ENCODE measurements around the gene CASP2. TPM values are rescaled to one million over a fixed set of nuclear protein-coding genes. Genes with fewer than 3 reads are reported as not detected.

The CASP2 gene
- total RNA-seq, 2 donors from 2014 or later, result 29.9 to 39.4 TPM

DNA sequence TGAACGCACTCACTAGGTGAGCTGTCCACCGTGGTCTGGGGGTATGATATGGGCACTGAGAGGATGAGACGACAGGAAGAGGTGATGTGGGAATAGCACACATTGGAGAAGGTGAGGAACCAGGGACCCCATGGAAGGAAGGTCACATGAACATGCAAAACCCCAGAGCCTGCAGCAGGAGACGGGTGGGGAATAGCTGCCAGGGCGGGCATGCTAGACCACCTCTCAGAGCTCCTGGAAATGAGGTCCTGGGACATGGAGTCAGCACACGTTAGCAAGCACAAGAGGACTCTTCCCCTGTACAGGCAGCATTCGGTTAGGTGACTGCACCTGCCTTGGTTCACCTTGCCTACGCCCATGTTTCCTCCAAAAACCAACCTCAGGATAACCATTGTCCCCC is 66.2 kb downstream of the CASP2 start:
- intact Hi-C loops (cut with DNase I, micrococcal nuclease), result no loop called here
- ATAC-seq, result no peak
- no peak for DNase-seq

- ATAC-seq, result no peak
- no peak for DNase-seq
- intact Hi-C loops (cut with DNase I, micrococcal nuclease), result no loop called here
These were observed 66.8 kb downstream of the CASP2 start for GRCh38 chr7:143354965-143355364.

GRCh38 chr7:143355450-143356385 is 67.6 kb downstream of the CASP2 start:
- ATAC-seq (no peak), DNase-seq (no peak)
- intact Hi-C loops (cut with DNase I, micrococcal nuclease), result no loop called here

DNA sequence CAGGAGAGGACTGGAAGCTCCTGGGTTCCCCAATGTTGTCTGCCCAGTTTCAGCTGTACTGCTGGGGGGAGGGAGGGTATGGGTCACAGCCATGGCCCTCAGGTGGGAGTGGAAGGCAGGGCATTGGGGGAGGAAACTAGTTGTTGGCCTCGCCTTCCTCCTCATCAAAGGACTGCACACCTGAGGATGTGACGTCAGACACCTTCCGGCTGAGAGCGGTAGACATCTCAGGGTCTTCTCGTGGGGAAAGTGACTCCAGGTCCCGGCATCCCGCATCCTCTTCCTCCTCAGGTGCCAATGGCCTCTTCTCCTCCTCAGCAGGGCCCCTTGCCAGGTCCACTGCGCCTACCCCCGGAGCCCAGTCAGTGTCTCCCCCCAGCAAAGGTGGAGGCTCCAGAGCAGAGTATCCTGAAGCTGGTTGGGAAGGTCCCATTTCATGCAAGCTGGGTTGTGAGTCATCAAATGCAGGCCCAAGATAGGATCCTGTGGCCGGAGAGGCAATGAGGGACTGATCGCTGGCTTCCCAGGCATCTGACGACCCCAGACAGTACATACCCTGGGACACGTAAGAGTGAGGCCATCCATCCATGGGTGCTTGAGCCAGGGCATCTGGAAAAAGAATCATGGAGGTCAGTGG is 68.4 kb downstream of the CASP2 start:
- DNase-seq (no peak), ATAC-seq (no peak)
- intact Hi-C loops (cut with DNase I, micrococcal nuclease), result no loop called here

Other genes starting within 250 kb of the CASP2 start
- not detected for gene OR6V1, start 236.0 kb upstream of the CASP2 start, total RNA-seq
- gene PIP, start 156.3 kb upstream of the CASP2 start, total RNA-seq, result not detected
- not detected for gene TAS2R39, start 104.9 kb upstream of the CASP2 start, total RNA-seq
- not detected for gene TAS2R40, start 66.3 kb upstream of the CASP2 start, total RNA-seq
- gene GSTK1, start 24.9 kb upstream of the CASP2 start, total RNA-seq, result 100 to 1,000 TPM; 290 to 349 TPM
- gene TMEM139, start 3.4 kb upstream of the CASP2 start, total RNA-seq, result 10 to 100 TPM; 21.8 to 54.1 TPM
- gene CLCN1, start 27.8 kb downstream of the CASP2 start, total RNA-seq, result not detected
- 1 to 10 TPM in 1 of 2 donors, under 1 TPM in 1; 0.27 to 3.4 TPM for gene FAM131B, start 74.4 kb downstream of the CASP2 start, total RNA-seq
- gene ZYX, start 93.0 kb downstream of the CASP2 start, total RNA-seq, result 10 to 100 TPM; 70.1 to 84.4 TPM
- gene EPHA1, start 120.5 kb downstream of the CASP2 start, total RNA-seq, result 10 to 100 TPM; 18.2 to 25.1 TPM
- not detected for gene TAS2R60, start 155.1 kb downstream of the CASP2 start, total RNA-seq
- gene TAS2R41, start 189.5 kb downstream of the CASP2 start, total RNA-seq, result not detected

All from left colon (tissue), 2 donors.